ENCODE measurements around the gene SRGAP3. TPM values are rescaled to one million over a fixed set of nuclear protein-coding genes. Genes with fewer than 3 reads are reported as not detected.

The SRGAP3 gene
- total and polyA plus RNA-seq, 8 donors = 0.31 to 31.7 (median 5.8) TPM

DNA sequence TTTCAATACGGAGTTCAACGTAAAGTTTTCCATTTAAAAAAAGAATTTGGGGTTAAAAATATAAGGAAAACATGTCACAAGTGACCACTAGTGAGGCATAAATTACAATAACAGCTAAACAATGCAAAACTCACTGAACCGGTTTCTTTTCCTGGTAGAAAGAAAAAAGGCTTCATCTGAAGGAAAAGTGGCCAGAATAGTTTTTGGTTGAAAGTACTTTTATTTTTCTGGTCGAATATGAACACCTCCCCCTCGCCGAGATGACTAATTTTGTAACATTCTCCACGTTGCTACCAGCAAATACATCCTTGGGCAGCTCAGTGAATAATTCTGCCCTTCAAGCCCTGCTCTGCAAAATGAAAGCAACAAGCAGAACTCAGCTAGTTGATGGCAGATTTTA lies 3.9 kb upstream of the SRGAP3 start:
- DNase-seq = peak in 1 of 2 donors; percentile 55
- Histone ChIP-seq H3K4me3 (no peak overlapping the region), H3K4me1 (peaks cover 6 to 22% (median 19%) of the 10 kb centered on the region in 4 donors), H3K27ac (no peak overlapping the region), H3K36me3 (no peaks in the 10 kb centered on the region), H3K27me3 (no peaks in the 10 kb centered on the region), H3K9me3 (peaks cover 0 to 12% (median 8%) of the 10 kb centered on the region in 4 donors)
- TF ChIP-seq EP300 (IDR thresholded peaks at IDR 0.05) = no peak
- TF ChIP-seq POLR2A (IDR thresholded peaks at IDR 0.05) = no peak
- no peak for TF ChIP-seq POLR2AphosphoS5 (IDR thresholded peaks at IDR 0.05)
- TF ChIP-seq, protein P1, sequence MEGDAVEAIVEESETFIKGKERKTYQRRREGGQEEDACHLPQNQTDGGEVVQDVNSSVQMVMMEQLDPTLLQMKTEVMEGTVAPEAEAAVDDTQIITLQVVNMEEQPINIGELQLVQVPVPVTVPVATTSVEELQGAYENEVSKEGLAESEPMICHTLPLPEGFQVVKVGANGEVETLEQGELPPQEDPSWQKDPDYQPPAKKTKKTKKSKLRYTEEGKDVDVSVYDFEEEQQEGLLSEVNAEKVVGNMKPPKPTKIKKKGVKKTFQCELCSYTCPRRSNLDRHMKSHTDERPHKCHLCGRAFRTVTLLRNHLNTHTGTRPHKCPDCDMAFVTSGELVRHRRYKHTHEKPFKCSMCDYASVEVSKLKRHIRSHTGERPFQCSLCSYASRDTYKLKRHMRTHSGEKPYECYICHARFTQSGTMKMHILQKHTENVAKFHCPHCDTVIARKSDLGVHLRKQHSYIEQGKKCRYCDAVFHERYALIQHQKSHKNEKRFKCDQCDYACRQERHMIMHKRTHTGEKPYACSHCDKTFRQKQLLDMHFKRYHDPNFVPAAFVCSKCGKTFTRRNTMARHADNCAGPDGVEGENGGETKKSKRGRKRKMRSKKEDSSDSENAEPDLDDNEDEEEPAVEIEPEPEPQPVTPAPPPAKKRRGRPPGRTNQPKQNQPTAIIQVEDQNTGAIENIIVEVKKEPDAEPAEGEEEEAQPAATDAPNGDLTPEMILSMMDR (IDR thresholded peaks at IDR 0.05) = no peak
- 34 to 56% (median 46%) methylated on average over 7 of the region's 7 CpGs for WGBS, 5 donors
- intact Hi-C loops (cut with DNase I; ENCODE audit: low total_unique reads) = no loop called here

DNA sequence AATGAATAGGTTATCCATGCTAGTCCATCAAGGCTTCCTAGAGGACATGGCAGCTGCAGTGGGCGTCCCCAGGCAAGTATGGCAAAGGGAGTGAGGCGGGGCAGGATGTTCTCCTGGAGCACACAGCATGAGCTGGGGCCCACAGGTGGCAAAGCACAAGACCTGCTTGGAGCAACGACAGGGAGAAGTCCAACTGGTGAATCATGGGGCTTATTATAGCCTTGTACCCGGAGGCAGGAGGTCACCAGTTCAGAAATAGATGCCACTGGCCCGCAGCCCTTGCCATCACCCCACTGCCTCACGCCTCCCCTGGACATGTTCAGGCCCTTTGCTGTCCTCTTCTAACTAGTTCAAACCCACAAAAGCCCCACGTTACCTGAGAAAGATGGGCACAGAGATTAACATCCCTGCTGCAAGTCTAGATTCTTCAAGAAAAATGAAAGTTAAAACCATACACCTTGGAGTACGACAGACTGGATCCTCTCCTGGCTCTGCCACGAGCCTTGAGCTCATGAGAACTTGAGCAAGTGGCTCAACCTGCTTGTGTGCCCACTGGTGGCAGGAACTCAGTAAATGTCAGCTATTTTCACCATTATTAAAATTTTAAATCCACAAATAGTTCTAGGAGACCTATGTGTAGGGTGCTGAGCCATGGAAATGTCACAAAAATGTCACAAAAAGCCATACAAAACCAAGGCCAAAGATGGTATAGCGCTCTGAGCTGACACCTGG lies 1.8 kb upstream of the SRGAP3 start:
- Histone ChIP-seq H3K27ac (no peak overlapping the region), H3K27me3 (no peaks in the 10 kb centered on the region), H3K4me1 (peaks cover 6 to 33% (median 31%) of the 10 kb centered on the region in 4 donors), H3K4me3 (no peak overlapping the region), H3K9me3 (no peaks in the 10 kb centered on the region), H3K36me3 (no peaks in the 10 kb centered on the region)
- no peak for DNase-seq
- 84 to 87% (median 86%) methylated on average over 8 to 10 of the region's 10 CpGs for WGBS, 5 donors
- intact Hi-C loops (cut with DNase I; ENCODE audit: low total_unique reads) = no loop called here
- TF ChIP-seq EP300 (IDR thresholded peaks at IDR 0.05) = no peak
- no peak for TF ChIP-seq POLR2A (IDR thresholded peaks at IDR 0.05)
- no peak for TF ChIP-seq POLR2AphosphoS5 (IDR thresholded peaks at IDR 0.05)

DNA sequence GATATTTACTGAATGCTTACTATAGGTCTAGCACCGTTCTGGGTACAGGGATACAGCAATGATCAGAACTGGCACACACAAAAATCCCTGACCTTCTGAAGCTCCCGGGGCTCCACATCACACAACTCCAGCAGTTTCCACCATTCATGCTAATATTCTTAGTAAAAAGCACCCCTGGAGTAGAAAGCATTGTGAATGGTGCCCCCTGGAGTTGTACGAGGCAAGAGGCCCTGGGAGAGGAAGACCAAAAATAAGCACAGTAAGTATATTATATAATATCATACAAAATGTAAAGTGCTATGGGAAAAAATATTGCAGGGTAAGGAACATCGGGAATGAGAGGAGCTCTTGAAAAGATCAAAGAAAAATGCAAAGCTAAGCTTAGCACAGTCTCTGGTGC lies 790 bp upstream of the SRGAP3 start:
- DNase-seq = peak in 1 of 2 donors; percentile 26
- no peaks in the 10 kb centered on the region for H3K9me3 ChIP-seq
- intact Hi-C loops (cut with DNase I; ENCODE audit: low total_unique reads) = no loop called here
- H3K4me3 ChIP-seq = peak overlapping the region in 1 of 4 donors; percentile 51
- WGBS, 5 donors = 43 to 67% (median 64%) methylated on average over 4 of the region's 4 CpGs
- no peaks in the 10 kb centered on the region for H3K36me3 ChIP-seq
- peak overlapping the region in 2 of 5 donors; percentile 55 to 80 for H3K27ac ChIP-seq
- H3K4me1 ChIP-seq = peaks cover 6 to 33% (median 31%) of the 10 kb centered on the region in 4 donors
- H3K27me3 ChIP-seq = no peaks in the 10 kb centered on the region
- TF ChIP-seq, protein P1 (IDR thresholded peaks at IDR 0.05) = no peak
- TF ChIP-seq POLR2AphosphoS5 (IDR thresholded peaks at IDR 0.05) = no peak
- TF ChIP-seq POLR2A (IDR thresholded peaks at IDR 0.05) = no peak
- TF ChIP-seq EP300 (IDR thresholded peaks at IDR 0.05) = no peak

DNA sequence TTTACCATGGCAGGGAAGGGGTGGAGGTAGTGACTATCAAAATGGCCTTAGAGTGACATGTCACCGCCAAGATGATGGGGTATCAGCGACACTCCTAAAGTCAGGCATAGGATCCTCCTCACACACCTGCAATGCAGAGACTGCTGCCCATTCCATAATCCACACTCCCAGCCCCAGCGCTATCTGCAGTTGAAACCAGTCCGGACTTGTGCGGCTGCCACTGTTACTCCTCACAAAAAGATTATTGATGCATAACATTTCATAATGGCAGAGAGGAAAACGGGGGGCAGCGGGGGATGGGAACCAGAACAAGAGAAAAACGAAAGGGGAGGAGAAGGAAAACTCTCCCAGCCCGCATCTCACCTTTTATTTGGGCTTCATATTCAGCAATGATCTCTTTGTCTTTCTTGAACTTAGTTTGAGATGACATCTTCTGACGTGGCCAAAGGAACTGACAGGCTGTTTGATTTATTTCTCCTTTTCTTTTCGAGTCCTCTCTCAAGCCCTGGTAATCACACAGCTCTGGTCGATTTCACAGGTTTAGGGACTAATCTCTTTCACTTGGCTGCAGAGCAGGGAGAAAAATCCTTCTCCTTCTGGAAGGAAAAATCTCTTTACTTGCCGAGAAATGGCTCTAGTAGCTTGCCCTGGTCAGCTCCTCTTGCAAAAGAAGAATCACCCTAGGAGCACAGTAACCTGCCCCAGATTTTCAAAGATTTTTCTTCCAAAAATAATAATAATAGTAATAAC lies 749 bp downstream of the SRGAP3 start:
- intact Hi-C loops (cut with DNase I; ENCODE audit: low total_unique reads) = no loop called here
- 7 to 17% (median 12%) methylated on average over 13 of the region's 13 CpGs for WGBS, 5 donors
- Histone ChIP-seq H3K27me3 (no peaks in the 10 kb centered on the region), H3K4me1 (peaks cover 6 to 33% (median 31%) of the 10 kb centered on the region in 4 donors), H3K36me3 (no peaks in the 10 kb centered on the region), H3K4me3 (peak overlapping the region; percentile 49 to 64 (median 53)), H3K9me3 (no peaks in the 10 kb centered on the region), H3K27ac (peak overlapping the region in 4 of 5 donors; percentile 31 to 80 (median 48))
- DNase-seq = peak; percentile 32 to 58
- no peak for TF ChIP-seq EP300 (IDR thresholded peaks at IDR 0.05)
- no peak for TF ChIP-seq POLR2AphosphoS5 (IDR thresholded peaks at IDR 0.05)
- no peak for TF ChIP-seq POLR2A (IDR thresholded peaks at IDR 0.05)
- TF ChIP-seq, protein P1 (IDR thresholded peaks at IDR 0.05) = no peak
